HG03095 (cell line): ENCODE results near the gene SDK1.

Source experiments
- ATAC-seq: cut with Tn5 transposase; IDR thresholded peaks from one replicate; pipeline ENCODE4 v1.9.1; 2021; ENCODE audit warnings: moderate library complexity; ENCODE audit not compliant: unreplicated experiment

Gene SDK1

GRCh38 chr7:3283130-3283704 is 17.8 kb upstream of the SDK1 start:
- no peak for ATAC-seq

- ATAC-seq: no peak
Measured at GRCh38 chr7:3285652-3286051, 15.4 kb upstream of the SDK1 start.

GRCh38 chr7:3289996-3290395 is 11.1 kb upstream of the SDK1 start:
- no peak for ATAC-seq

GRCh38 chr7:3292694-3293093 is 8.4 kb upstream of the SDK1 start:
- no peak for ATAC-seq

GRCh38 chr7:3294432-3295100 is 6.5 kb upstream of the SDK1 start:
- no peak for ATAC-seq

- ATAC-seq: no peak
Measured at GRCh38 chr7:3297105-3297819, 3.8 kb upstream of the SDK1 start.

GRCh38 chr7:3300221-3300650 is 816 bp upstream of the SDK1 start:
- ATAC-seq: no peak

GRCh38 chr7:3301449-3301731 is 338 bp downstream of the SDK1 start:
- peak; percentile 26 for ATAC-seq

- ATAC-seq: no peak
Measured at GRCh38 chr7:3301831-3302618, 973 bp downstream of the SDK1 start.

- ATAC-seq: no peak
Measured at GRCh38 chr7:3302681-3303320, 1.7 kb downstream of the SDK1 start.

GRCh38 chr7:3304131-3304530 is 3.1 kb downstream of the SDK1 start:
- ATAC-seq: no peak

- ATAC-seq: no peak
Measured at GRCh38 chr7:3307435-3307834, 6.4 kb downstream of the SDK1 start.

GRCh38 chr7:3309140-3309539 is 8.1 kb downstream of the SDK1 start:
- ATAC-seq: no peak

GRCh38 chr7:3309956-3310355 is 8.9 kb downstream of the SDK1 start:
- no peak for ATAC-seq

GRCh38 chr7:3310884-3311283 is 9.8 kb downstream of the SDK1 start:
- ATAC-seq: no peak

- no peak for ATAC-seq
Measured at GRCh38 chr7:3312583-3312982, 11.5 kb downstream of the SDK1 start.

- ATAC-seq: no peak
Measured at GRCh38 chr7:3318874-3319273, 17.8 kb downstream of the SDK1 start.

GRCh38 chr7:3321206-3321605 is 20.2 kb downstream of the SDK1 start:
- ATAC-seq: no peak

- ATAC-seq: no peak
Measured at GRCh38 chr7:3321745-3322144, 20.7 kb downstream of the SDK1 start.

GRCh38 chr7:3326246-3326645 is 25.2 kb downstream of the SDK1 start:
- ATAC-seq: no peak

GRCh38 chr7:3327099-3327498 is 26.0 kb downstream of the SDK1 start:
- ATAC-seq: no peak
